ENCODE data around the gene TMEM141.

Gene TMEM141

DNA sequence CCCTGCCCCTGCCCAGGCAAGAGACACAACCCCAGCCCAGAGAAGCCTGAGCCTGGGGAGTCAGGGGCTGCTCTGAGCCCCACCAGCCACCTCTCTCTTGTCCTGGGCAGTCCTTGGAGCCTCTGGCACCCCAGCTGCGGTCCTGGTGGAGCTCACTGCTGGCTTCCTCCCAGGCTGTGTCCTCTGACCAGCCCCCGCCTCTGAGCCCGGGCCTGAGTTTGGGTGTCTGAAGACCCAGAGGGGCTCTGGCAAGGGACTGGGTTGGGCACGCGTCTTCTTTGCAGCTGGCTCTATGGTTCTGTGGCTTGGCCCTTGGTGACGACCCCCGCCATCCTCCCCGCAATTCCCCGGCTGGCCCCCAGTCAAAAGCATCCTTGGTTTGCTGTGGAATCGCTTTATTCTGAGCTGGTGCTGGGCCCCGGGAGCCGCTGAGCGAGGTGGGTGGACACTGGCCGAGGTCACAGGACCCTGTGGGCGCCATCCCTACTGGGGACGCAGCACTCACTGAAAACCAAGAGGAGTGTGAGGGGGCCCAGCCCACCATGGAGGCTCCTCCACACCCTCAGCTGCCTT is 47.4 kb upstream of the TMEM141 start:
- Histone ChIP-seq H3K9me3 (ENCODE audit: insufficient read depth, low read length, severe bottlenecking) (no peaks in the 10 kb centered on the region), H2AFZ (ENCODE audit: low read depth, low read length) (no peak overlapping the region), H3K9ac (ENCODE audit: low read depth, low read length) (no peak overlapping the region), H3K4me1 (ENCODE audit: insufficient read depth, low read length) (peaks cover 4% of the 10 kb centered on the region; the same call in 1 of the 2 replicates), H3K4me3 (ENCODE audit: low read depth in 1 of 2, low read length in 2 of 2) (no peak overlapping the region), H3K36me3 (ENCODE audit: insufficient read depth, low read length) (no peaks in the 10 kb centered on the region), H3K4me2 (ENCODE audit: insufficient read depth, low read length) (no peak overlapping the region), H3K27me3 (ENCODE audit: insufficient read depth, low read length, poor library complexity) (peaks cover 7% of the 10 kb centered on the region), H4K20me1 (ENCODE audit: insufficient read depth, low read length) (no peaks in the 10 kb centered on the region; the same call in 1 of the 2 replicates), H3K79me2 (ENCODE audit: insufficient read depth, low read length) (no peaks in the 10 kb centered on the region), H3K27ac (ENCODE audit: low read length) (no peak overlapping the region)
- DNase-seq (no peak), ATAC-seq (ENCODE audit: insufficient read depth, low read depth) (no peak)
- TF ChIP-seq, protein P1, sequence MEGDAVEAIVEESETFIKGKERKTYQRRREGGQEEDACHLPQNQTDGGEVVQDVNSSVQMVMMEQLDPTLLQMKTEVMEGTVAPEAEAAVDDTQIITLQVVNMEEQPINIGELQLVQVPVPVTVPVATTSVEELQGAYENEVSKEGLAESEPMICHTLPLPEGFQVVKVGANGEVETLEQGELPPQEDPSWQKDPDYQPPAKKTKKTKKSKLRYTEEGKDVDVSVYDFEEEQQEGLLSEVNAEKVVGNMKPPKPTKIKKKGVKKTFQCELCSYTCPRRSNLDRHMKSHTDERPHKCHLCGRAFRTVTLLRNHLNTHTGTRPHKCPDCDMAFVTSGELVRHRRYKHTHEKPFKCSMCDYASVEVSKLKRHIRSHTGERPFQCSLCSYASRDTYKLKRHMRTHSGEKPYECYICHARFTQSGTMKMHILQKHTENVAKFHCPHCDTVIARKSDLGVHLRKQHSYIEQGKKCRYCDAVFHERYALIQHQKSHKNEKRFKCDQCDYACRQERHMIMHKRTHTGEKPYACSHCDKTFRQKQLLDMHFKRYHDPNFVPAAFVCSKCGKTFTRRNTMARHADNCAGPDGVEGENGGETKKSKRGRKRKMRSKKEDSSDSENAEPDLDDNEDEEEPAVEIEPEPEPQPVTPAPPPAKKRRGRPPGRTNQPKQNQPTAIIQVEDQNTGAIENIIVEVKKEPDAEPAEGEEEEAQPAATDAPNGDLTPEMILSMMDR (IDR thresholded peaks at IDR 0.05; ENCODE audit: borderline replicate concordance, extremely low read depth, low read length, poor library complexity, severe bottlenecking), result no peak
- no peak for TF ChIP-seq EZH2 (IDR thresholded peaks at IDR 0.05; ENCODE audit: borderline replicate concordance, low read depth, low read length, severe bottlenecking)

DNA sequence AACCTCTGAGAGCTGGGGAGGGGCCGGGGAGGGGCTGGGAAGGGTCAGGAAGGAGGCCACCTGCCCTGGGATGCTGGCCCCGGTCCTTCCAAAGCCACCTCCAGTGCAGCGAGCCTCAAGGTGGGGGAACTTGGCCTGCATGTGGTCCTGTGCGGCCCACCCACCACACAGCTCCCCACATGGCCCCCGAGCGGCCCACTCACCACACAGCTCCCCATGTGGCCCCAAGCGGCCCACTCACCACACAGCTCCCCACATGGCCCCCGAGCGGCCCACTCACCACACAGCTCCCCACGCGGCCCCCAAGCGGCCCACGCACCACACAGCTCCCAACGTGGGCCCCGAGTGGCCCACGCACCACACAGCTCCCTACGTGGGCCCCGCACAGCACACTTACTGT is 46.4 kb upstream of the TMEM141 start:
- Histone ChIP-seq H3K79me2 (ENCODE audit: insufficient read depth, low read length) (no peaks in the 10 kb centered on the region), H3K4me3 (ENCODE audit: low read depth in 1 of 2, low read length in 2 of 2) (no peak overlapping the region), H3K9ac (ENCODE audit: low read depth, low read length) (no peak overlapping the region), H2AFZ (ENCODE audit: low read depth, low read length) (no peak overlapping the region), H3K4me1 (ENCODE audit: insufficient read depth, low read length) (peaks cover 4% of the 10 kb centered on the region; the same call in 1 of the 2 replicates), H4K20me1 (ENCODE audit: insufficient read depth, low read length) (no peaks in the 10 kb centered on the region; the same call in 1 of the 2 replicates), H3K4me2 (ENCODE audit: insufficient read depth, low read length) (no peak overlapping the region), H3K27me3 (ENCODE audit: insufficient read depth, low read length, poor library complexity) (peaks cover 7% of the 10 kb centered on the region), H3K9me3 (ENCODE audit: insufficient read depth, low read length, severe bottlenecking) (no peaks in the 10 kb centered on the region), H3K27ac (ENCODE audit: low read length) (no peak overlapping the region), H3K36me3 (ENCODE audit: insufficient read depth, low read length) (no peaks in the 10 kb centered on the region)
- no peak for ATAC-seq (ENCODE audit: insufficient read depth, low read depth)
- TF ChIP-seq EZH2 (IDR thresholded peaks at IDR 0.05; ENCODE audit: borderline replicate concordance, low read depth, low read length, severe bottlenecking), result no peak
- TF ChIP-seq, protein P1 (IDR thresholded peaks at IDR 0.05; ENCODE audit: borderline replicate concordance, extremely low read depth, low read length, poor library complexity, severe bottlenecking), result no peak
- no peak for DNase-seq

DNA sequence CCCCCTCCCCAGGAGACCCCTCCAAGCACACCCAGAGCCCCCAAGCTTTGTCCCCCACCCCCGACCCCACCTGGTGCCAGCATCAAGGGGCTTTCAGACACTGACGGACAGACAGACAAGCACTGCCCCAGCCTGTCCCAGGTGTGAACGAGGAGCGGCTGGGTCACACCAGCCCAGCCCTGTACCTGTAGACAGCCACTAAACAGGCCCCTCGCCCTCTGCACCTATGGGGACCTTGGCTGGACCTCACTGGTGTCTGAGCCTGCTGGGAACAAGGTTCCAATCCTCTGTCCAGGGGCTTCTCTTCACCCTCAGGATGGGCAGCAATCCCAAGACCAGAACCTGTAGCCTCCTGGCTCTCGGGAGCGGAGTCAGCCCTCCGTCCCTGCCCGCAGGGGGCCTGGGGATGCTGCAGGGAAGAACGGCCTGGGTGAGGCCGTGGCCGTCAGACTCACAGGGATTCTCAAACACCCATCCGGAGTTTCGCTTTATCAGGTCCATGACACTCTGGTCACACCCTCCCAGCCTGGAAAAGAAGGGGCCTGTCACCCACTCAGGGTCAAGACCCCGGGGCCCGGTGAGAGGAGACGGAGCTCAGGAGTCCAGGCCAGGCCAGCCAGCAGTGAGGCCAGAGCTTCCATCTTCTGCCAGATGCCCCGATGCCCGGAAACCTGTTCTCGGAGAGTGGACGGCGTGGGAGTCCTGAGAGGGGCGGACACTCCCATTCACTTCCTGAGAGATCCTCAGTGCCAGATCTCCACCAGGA is 45.6 kb upstream of the TMEM141 start:
- no peak for DNase-seq
- no peaks in the 10 kb centered on the region for H3K79me2 ChIP-seq (ENCODE audit: insufficient read depth, low read length)
- H3K4me1 ChIP-seq (ENCODE audit: insufficient read depth, low read length), result peaks cover 4% of the 10 kb centered on the region; the same call in 1 of the 2 replicates
- no peak overlapping the region for H2AFZ ChIP-seq (ENCODE audit: low read depth, low read length)
- no peak overlapping the region for H3K27ac ChIP-seq (ENCODE audit: low read length)
- H3K4me3 ChIP-seq (ENCODE audit: low read depth in 1 of 2, low read length in 2 of 2), result no peak overlapping the region
- H3K9ac ChIP-seq (ENCODE audit: low read depth, low read length), result no peak overlapping the region
- TF ChIP-seq, protein P1 (IDR thresholded peaks at IDR 0.05; ENCODE audit: borderline replicate concordance, extremely low read depth, low read length, poor library complexity, severe bottlenecking), result no peak
- TF ChIP-seq EZH2 (IDR thresholded peaks at IDR 0.05; ENCODE audit: borderline replicate concordance, low read depth, low read length, severe bottlenecking), result no peak
- peaks cover 7% of the 10 kb centered on the region for H3K27me3 ChIP-seq (ENCODE audit: insufficient read depth, low read length, poor library complexity)
- H3K4me2 ChIP-seq (ENCODE audit: insufficient read depth, low read length), result no peak overlapping the region
- H4K20me1 ChIP-seq (ENCODE audit: insufficient read depth, low read length), result no peaks in the 10 kb centered on the region; the same call in 1 of the 2 replicates
- no peak for ATAC-seq (ENCODE audit: insufficient read depth, low read depth)
- H3K36me3 ChIP-seq (ENCODE audit: insufficient read depth, low read length), result no peaks in the 10 kb centered on the region
- H3K9me3 ChIP-seq (ENCODE audit: insufficient read depth, low read length, severe bottlenecking), result no peaks in the 10 kb centered on the region
